Spinal cord (tissue), 10 donors: ENCODE results near the gene VAT1. TPM values are rescaled to one million over a fixed set of nuclear protein-coding genes. Genes with fewer than 3 reads are reported as not detected.
A peak's percentile ranks its signal among the peaks of the same experiment; 100 is the strongest.

Experiments
- DNase-seq, 6 donors: peaks; one replicate each; pipeline versions ENCODE4 v3.0.0 to v3.0.0-alpha.2; 2013 to 2015; ENCODE audit warnings: low spot score in 6 of 6, low read depth in 4 of 6
- H3K27ac ChIP-seq: one replicate; pipeline ENCODE4 v1.5.1; 2013; ENCODE audit warnings: low read depth, low read length, control low read depth
- H3K27me3 ChIP-seq: one replicate; pipeline ENCODE4 v1.6.1; 2013; ENCODE audit warnings: low read length; ENCODE audit not compliant: control insufficient read depth, insufficient read depth
- H3K36me3 ChIP-seq: one replicate; pipeline ENCODE4 v1.6.1; 2013; ENCODE audit warnings: low read length; ENCODE audit not compliant: control insufficient read depth, insufficient read depth
- H3K4me1 ChIP-seq: one replicate; pipeline ENCODE4 v1.6.1; 2013; ENCODE audit warnings: low read length; ENCODE audit not compliant: control insufficient read depth, insufficient read depth
- H3K4me3 ChIP-seq: one replicate; pipeline ENCODE4 v1.5.1; 2013; ENCODE audit warnings: low read depth, low read length, control low read depth
- H3K9me3 ChIP-seq: one replicate; pipeline ENCODE4 v1.6.1; 2013; ENCODE audit warnings: low read length; ENCODE audit not compliant: control insufficient read depth, insufficient read depth
- WGBS: methylation state at CpG from one replicate; pipeline ENCODE4 v1.1.5; 2013; ENCODE audit warnings: missing lambda C conversion rate; ENCODE audit not compliant: insufficient coverage; 5-methylcytosine and 5-hydroxymethylcytosine counted together
- polyA plus RNA-seq, 2 donors: library from polyadenylated mRNA; unstranded; fragments of 120-200 nt; gene quantifications; one replicate each; pipeline ENCODE4 v1.2.1, GENCODE V29; 2013; ENCODE audit not compliant: insufficient read length in 2 of 2
- total RNA-seq, 2 donors: library from RNA; depleted of rRNA in 1 of 2; stranded (reverse); fragments of 120-200 nt in 1 of 2; fragments of >200 nt in 1 of 2; gene quantifications; one replicate each; pipeline versions ENCODE4 v1.2.3 to v1.2.4, GENCODE V29; 2013 to 2014
- donor health status: healthy.

Gene VAT1
- total and polyA plus RNA-seq, 4 donors, result 80.8 to 239 (median 182) TPM

DNA sequence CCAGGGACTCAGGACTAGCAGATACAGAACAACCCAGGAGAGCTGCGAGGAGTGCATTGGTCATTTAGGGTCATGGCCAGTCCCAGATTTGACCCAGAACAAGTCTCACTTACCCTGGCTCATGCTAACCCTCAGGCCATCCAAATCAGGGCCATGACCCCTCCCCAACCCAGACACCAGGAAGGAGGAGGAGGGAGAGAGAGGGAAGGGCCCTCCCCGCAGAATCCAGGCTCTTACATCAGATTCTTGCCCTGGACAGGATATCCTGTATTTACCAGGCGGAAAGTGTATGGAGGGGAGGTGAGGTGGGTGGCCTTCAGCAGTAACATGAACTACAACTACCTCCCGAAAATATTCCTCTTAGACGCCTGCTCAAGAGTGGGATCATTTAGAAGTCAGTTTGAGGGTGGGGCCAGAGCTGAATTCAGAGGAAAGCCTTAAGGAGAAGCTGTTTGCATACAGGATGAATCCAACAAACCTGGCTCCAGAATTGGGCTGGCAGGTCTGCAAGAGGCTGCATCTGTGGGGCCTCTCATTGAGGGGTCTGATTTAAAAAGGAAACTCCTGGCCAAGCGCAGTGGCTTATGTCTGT lies 2.1 kb downstream of the VAT1 start:
- no peak for DNase-seq

DNA sequence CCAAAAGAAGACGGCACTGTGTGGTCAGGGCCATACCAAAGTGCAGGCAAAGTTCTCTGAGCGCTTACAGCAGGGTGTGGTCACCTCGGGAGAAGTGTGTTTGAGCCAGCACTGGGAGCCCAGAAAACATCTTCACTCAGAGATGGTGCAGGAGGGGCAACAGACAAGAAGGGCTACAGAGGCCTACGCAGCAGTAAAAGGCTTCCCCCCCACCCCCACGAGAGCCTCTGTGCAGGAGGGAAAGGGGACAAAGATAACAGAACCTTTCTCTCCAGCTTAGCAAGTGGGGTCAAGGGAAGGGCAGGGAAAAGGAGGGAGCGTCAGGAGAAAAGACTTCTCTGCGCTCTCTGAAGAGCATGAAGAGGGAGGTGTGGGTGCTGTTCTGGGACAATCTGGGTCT lies 2.8 kb downstream of the VAT1 start:
- Histone ChIP-seq H3K27me3 (no peaks in the 10 kb centered on the region), H3K27ac (peak overlapping the region; percentile 2), H3K4me1 (peaks cover 56% of the 10 kb centered on the region), H3K4me3 (no peak overlapping the region), H3K9me3 (no peaks in the 10 kb centered on the region), H3K36me3 (peaks cover 34% of the 10 kb centered on the region)
- WGBS, result 31% methylated on average over 3 of the region's 7 CpGs
- no peak for DNase-seq

More for the DNA sequence above, 2.1 kb downstream of the VAT1 start:
- WGBS, result 83% methylated on average over 2 of the region's 6 CpGs
- Histone ChIP-seq H3K36me3 (peaks cover 32% of the 10 kb centered on the region), H3K4me3 (peak overlapping the region; percentile 88), H3K27ac (peak overlapping the region; percentile 2), H3K9me3 (no peaks in the 10 kb centered on the region), H3K4me1 (peaks cover 61% of the 10 kb centered on the region), H3K27me3 (no peaks in the 10 kb centered on the region)

DNA sequence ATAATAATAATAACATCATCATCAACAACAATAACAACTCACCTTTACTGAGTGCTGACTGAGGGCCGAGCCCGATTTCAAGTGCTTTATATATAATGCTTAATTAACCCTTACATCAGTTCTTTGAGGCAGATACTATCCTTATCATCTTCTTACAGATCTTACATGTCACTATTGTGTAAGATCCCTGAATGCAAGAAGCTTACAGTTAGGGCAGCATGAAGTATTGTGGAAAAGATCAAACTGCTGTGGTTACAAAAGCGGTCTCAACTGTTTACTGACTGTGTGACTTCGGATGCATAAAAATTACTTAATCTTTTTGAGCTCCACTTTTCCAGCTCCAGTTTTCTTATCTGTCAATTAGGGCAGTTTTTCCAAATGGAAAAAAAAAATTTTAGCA lies 3.3 kb downstream of the VAT1 start:
- Histone ChIP-seq H3K4me3 (no peak overlapping the region), H3K9me3 (no peaks in the 10 kb centered on the region), H3K27me3 (no peaks in the 10 kb centered on the region), H3K27ac (no peak overlapping the region), H3K4me1 (peaks cover 55% of the 10 kb centered on the region), H3K36me3 (peaks cover 39% of the 10 kb centered on the region)
- no peak for DNase-seq
- WGBS, result no CpG with 5 or more reads among the region's 4 CpGs

DNA sequence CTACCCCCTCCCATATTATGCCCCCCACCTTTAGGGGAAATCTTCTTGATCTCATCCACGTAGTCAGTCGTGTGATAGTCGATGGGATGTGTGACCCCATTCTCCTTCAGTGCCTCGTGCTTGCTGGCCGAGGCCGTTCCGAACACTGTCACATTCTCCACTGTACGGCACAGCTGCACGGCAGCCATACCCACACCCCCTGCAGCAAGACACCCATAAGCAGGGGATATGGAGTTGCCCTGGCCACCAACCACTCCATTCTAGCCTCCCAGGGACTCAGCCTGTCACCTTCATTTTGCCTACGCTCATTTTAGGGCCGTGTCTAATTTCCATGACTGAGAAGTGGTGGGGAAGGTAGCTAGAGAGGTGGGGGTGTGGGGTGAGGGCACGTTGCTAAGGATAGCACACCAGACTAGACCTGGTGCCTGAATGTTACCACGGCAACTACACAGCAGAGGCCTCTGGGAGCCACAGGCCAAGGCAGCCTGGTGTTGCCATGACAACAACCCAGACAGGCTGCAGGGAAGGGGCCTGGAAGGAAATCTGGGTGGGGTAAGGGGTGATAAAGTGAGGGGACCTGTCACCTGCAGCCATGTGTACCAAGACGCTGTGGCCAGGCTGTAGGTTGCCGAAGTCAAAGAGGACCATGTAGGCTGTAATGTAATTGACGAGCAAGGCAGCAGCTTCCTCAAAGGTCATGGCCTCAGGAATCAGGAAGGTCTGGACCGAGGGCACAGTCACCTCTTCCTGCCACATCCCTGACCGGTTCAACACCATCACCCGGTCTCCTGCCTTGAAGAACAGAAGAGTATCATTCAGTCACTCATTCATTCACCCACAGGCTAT lies 4.0 kb downstream of the VAT1 start:
- Histone ChIP-seq H3K4me1 (peaks cover 58% of the 10 kb centered on the region), H3K27ac (no peak overlapping the region), H3K9me3 (no peaks in the 10 kb centered on the region), H3K4me3 (no peak overlapping the region), H3K36me3 (peaks cover 46% of the 10 kb centered on the region), H3K27me3 (no peaks in the 10 kb centered on the region)
- peak in 3 of 6 donors; percentile 49 to 87 (median 68) for DNase-seq
- WGBS, result 25% methylated on average over 14 of the region's 19 CpGs

DNA sequence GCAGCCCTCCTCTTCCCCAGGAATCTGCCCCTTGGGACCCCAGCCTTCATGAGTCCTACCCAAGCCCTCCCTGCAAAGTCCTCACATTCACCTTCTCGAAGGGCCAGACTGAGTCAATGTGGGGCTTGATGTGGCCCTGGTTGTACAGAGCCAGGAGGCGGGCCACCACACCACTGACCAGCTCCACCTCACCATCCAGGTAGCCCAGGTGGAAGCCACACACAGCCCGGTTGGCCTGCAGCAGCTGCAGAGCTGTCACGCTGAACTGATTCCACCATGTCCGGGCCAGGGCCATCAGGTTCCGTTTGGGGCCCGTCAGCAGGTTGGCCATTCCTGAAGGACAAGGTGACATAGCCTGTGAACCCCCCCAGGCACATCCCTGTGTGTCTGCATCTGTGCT lies 6.0 kb downstream of the VAT1 start:
- Histone ChIP-seq H3K27ac (no peak overlapping the region), H3K4me1 (peaks cover 54% of the 10 kb centered on the region), H3K4me3 (no peak overlapping the region), H3K9me3 (no peaks in the 10 kb centered on the region), H3K27me3 (no peaks in the 10 kb centered on the region), H3K36me3 (peaks cover 58% of the 10 kb centered on the region)
- WGBS, result 94% methylated on average over 7 of the region's 7 CpGs
- no peak for DNase-seq

DNA sequence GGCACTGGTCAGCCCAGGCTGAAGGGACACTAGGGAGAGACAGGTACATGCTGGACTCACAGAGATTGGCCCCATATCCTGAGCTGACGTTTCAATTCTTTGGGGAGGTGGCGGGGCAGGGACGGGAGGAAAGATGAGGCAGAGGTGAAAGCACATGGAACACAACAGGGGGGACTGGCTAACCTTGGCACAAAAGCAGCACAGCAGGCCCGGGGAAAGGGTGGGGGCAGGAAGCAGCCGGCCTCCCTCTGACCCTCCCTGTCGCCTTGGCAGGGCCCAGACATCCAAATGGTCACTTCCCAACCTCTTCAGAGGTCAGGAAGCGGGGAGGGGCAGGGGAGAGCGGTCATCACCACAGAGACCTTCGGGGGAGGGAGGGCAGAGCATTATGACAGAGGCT lies 6.6 kb downstream of the VAT1 start:
- peaks cover 58% of the 10 kb centered on the region for H3K36me3 ChIP-seq
- 34% methylated on average over 7 of the region's 9 CpGs for WGBS

DNA sequence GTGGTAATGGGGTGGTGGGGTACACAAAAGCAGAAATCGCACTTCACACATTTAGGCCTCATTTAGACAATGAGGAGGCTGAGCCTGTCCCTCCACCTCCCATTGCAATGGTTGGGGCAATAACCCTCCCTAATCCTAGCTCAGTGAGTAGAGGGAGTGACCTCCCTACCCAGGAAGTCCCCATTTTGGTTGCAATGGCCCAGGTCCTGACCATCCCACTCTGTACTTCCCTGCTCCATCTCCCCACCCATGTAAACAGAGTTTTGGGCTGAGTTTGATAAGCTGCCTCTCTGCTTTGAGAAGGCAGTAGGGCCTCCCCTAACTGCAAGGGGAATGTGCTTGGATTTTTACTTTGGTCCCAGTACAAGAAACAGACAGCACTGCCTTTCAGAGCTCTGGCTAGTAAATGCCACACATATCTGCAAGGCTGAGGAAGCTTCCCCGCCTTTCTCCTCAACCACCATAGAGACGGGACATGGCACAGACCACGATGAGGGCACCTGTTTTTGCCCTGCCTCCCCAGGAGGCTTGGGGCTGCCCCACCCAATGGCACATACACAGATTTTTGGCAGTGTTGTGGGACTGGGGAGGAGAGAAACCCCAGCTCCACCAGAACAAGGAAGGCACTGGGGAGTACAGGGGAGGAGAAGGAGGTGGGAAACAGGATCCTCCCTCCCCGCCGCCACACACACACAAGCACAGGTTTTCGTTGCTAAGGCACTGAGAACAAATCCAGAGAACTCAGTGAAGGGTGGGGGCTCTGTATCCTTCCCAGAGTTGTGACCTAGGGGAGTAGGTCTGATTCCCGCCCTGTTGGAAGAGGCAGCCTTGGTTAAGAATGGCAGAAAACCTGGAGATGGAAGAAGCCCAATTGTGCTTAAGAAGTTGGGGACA lies 7.3 kb downstream of the VAT1 start:
- 88% methylated on average over 1 of the region's 8 CpGs for WGBS
- Histone ChIP-seq H3K36me3 (peaks cover 58% of the 10 kb centered on the region), H3K9me3 (no peaks in the 10 kb centered on the region), H3K4me1 (peaks cover 41% of the 10 kb centered on the region), H3K4me3 (no peak overlapping the region), H3K27ac (peak overlapping the region; percentile 20), H3K27me3 (no peaks in the 10 kb centered on the region)
- DNase-seq, result no peak

More for the DNA sequence above, 6.6 kb downstream of the VAT1 start:
- H3K27me3 ChIP-seq, result no peaks in the 10 kb centered on the region
- peaks cover 48% of the 10 kb centered on the region for H3K4me1 ChIP-seq
- H3K4me3 ChIP-seq, result no peak overlapping the region
- no peak for DNase-seq
- no peaks in the 10 kb centered on the region for H3K9me3 ChIP-seq
- H3K27ac ChIP-seq, result peak overlapping the region; percentile 20

DNA sequence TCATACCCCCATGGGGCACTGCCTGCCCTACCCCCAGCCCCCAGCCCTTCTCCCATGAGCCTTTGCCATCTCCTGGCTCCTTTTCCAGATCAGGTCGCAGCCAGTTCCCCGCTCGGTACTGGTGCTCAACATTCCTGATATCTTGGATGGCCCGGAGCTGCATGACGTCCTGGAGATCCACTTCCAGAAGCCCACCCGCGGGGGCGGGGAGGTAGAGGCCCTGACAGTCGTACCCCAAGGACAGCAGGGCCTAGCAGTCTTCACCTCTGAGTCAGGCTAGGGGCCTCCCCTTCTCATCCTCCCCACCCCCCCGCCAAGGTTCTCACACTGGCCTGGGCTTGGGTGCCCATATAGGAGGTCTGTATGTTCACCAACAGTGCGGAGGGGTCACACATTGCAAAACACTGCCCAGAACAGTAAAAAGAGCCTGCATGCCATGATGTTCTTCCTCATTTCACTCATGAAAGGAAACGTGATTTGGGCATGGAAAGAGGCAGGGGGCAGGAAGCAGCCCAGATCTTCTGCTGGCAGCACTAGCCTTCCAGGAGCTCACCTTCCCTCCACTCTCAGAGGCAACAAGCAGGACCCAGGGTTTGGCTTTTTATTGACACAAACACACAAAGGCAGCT lies 8.1 kb downstream of the VAT1 start:
- DNase-seq, result no peak
- Histone ChIP-seq H3K36me3 (peaks cover 58% of the 10 kb centered on the region), H3K4me3 (no peak overlapping the region), H3K4me1 (peaks cover 34% of the 10 kb centered on the region), H3K27ac (no peak overlapping the region), H3K27me3 (no peaks in the 10 kb centered on the region), H3K9me3 (no peaks in the 10 kb centered on the region)
- 77% methylated on average over 9 of the region's 12 CpGs for WGBS

DNA sequence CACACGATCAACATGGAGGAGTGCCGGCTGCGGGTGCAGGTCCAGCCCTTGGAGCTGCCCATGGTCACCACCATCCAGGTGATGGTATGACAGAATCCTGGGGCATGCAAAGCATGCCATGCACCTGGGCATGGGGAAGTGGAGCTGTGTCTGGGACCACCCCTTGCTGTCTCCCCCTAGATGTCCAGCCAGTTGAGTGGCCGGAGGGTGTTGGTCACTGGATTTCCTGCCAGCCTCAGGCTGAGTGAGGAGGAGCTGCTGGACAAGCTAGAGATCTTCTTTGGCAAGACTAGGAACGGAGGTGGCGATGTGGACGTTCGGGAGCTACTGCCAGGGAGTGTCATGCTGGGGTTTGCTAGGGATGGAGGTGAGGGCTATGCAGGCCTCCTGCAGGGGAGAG lies 8.9 kb downstream of the VAT1 start:
- peaks cover 56% of the 10 kb centered on the region for H3K36me3 ChIP-seq
- no peaks in the 10 kb centered on the region for H3K27me3 ChIP-seq
- H3K9me3 ChIP-seq, result no peaks in the 10 kb centered on the region
- 82% methylated on average over 8 of the region's 8 CpGs for WGBS
- H3K4me1 ChIP-seq, result peaks cover 31% of the 10 kb centered on the region
- no peak overlapping the region for H3K27ac ChIP-seq
- DNase-seq, result no peak
- H3K4me3 ChIP-seq, result no peak overlapping the region
